Right lung (tissue), 5 donors: ENCODE measurements around the gene AMPD2. TPM values are rescaled to one million over a fixed set of nuclear protein-coding genes. Genes with fewer than 3 reads are reported as not detected.
"Not testable (repeated sequence)": the region's sequence is repeated elsewhere in the genome, so short reads cannot be mapped to it uniquely, and the experiment has no call there.

Experiments used
- DNase-seq, 2 donors: peaks; one replicate each; pipeline ENCODE4 v3.0.0-alpha.2; 2013
- polyA plus RNA-seq, 5 donors: library from polyadenylated mRNA; unstranded; fragments of 120-200 nt; gene quantifications; one replicate each; pipeline versions ENCODE4 v1.2.1 to v1.2.3, GENCODE V29; 2013; ENCODE audit warnings: inconsistent platforms in 1 of 5, low replicate concordance in 1 of 5; ENCODE audit not compliant: insufficient read length in 5 of 5, insufficient read depth in 1 of 5

AMPD2 gene
- polyA plus RNA-seq, 5 donors, result 34.9 to 56.9 (median 50.8) TPM

GRCh38 chr1:109649491-109649914 is 29.9 kb downstream of the AMPD2 start:
- no peak for DNase-seq

DNA sequence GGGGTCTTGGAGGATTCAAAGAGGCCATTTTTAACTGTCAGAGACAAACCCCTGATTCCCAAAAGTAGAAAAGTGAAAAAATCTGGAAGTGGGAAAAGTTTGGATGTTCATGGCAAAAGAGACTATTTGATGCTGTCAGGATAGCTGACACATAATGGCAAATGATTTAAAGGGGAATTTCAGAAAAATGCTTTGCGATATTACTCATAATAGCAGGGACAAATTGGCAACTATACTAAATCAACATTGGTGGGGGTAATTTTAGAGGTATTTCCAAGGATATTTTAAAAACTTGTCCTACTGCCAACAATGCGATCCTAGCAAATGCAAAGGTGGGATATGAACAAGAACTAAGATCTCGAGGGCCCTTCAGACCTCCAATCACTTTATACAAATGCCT is 31.0 kb downstream of the AMPD2 start:
- no peak for DNase-seq

DNA sequence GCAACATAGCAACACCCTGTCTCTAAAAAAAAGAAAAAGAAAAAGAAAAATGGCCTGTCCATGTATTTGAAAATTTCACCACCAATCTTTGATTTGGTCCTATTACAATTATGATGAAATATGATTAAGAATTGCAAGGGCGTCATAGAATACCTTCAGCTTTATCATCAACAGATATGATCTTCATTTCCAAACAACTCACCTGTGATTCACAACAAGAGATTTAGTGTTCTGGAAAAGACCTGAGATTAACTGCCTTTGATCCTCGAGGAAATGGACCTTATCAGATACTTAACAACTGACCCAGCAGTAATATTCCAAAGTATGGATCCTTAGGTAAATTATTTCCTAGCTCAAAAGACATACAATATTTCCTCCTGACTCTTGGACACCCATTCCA is 32.8 kb downstream of the AMPD2 start:
- no peak for DNase-seq

DNA sequence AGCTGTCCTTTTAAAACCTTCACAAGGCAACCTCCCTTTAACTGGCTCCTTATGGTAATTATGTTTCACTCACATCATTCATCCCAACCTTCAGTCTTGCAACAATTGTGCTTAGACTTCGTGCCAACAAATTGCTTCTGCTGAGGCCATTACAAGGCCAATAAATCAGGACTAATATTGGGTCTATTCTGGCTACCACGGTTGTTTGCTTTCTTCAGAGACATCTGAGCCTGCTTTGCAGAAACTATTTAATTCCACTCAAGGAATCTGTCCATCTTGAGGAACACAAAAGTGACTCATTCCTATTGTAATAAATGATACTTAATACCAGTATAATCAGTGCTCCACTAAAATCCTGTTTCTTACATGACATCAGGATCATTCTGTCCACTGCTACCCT is 33.7 kb downstream of the AMPD2 start:
- no peak for DNase-seq

GRCh38 chr1:109654519-109654918 is 34.9 kb downstream of the AMPD2 start:
- no peak for DNase-seq

- DNase-seq, result peak; percentile 75 to 83
Observed at GRCh38 chr1:109655615-109656519, 36.2 kb downstream of the AMPD2 start, which contains the start of gene GSTM4. Gene GSTM4, plus strand, starts transcription at chr1:109656099. Its CDS starts 291 bp downstream, at chr1:109656390.

GRCh38 chr1:109657395-109657794 is 37.8 kb downstream of the AMPD2 start:
- no peak for DNase-seq

DNA sequence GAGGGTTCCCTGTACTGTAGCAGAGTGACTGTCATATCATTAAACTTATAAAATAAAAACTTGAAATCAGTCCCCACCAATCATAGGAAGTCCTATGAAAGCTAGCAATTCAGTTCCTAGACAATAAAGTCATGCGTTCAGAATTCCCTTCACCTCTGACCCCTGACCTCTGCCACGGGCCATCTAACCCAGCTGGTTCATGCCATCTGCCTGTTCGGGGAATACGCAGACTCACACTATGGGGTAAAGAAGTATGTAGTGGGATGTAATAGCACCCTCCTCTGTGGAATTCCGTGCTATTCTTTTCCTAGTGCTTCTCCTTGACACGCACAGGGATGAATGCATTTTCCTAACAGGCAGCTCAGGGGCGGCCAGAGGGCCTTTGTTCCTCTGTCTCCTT is 38.3 kb downstream of the AMPD2 start:
- no peak for DNase-seq

DNA sequence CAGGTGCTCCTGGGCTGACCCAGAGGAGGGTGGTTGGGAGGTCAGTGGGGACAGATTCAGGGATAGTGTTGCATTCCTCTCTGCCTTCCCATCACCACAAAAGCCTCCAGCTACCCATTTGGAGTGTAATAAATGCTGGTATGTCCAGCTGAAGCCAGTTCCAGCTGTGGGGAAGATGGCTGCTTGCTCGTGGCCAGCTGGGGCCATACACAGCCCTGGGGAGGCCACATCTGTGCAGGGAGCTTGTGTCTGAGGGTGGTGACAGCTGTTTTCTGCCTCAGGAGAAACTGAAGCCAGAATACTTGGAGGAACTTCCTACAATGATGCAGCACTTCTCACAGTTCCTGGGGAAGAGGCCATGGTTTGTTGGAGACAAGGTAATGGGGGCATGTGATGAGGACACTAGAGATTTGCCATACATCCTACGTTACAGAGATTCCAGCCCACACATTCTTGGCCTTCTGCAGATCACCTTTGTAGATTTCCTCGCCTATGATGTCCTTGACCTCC is 39.0 kb downstream of the AMPD2 start:
- no peak for DNase-seq

- no peak for DNase-seq
Observed at GRCh38 chr1:109659145-109659544, 39.5 kb downstream of the AMPD2 start.

DNA sequence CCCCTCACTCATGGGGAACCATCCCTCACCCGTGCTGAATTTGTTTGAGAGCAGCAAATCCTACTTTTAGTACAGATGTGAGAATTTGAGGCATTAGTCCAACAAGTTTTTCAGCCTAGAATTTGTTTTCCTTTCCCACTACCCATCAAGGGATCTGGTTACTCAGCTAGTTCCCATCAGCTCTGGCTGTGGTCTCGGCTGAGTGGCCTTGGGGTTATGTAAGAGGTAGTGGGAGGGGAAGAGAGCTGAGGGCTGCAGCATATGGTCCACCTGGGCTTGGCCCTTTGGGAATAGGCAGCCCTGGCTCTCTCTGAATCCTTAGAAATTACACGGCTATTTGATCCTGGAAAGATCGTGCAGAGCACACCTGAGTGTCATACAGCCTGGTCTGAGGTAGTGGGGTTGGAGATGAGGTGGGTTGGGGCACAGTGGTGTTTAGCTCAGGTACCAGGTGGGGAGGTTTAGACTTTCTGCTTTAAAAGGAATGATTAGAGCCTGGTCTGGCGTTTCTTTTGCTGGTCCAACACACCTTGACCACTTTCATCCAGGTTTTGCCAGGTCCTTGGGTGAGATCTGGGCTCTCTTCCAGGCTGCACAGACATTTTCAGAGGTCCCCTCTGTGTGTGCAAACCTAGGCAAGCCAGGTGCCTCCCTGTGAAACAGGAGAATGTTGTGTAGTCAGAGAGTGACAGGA is 40.5 kb downstream of the AMPD2 start:
- DNase-seq, result no peak

- not testable (repeated sequence) for DNase-seq
Observed at GRCh38 chr1:109660691-109661026, 41.0 kb downstream of the AMPD2 start.

DNA sequence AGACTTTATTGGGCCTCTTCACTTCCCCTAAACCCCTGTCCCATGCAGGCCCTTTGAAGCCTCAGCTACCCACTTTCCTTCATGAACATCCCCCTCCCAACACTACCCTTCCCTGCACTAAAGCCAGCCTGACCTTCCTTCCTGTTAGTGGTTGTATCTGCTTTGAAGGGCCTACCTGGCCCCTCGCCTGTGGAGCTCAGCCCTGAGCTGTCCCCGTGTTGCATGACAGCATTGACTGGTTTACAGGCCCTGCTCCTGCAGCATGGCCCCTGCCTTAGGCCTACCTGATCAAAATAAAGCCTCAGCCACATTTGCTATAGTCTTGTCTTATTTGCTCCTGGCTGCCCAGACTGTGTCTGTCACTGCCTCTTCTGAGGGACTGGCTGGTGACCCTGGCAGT is 41.8 kb downstream of the AMPD2 start:
- no peak for DNase-seq

- no peak for DNase-seq
Observed at GRCh38 chr1:109664671-109665070, 45.0 kb downstream of the AMPD2 start.

GRCh38 chr1:109667452-109668122 is 48.0 kb downstream of the AMPD2 start, which contains the start of gene GSTM2:
Gene GSTM2, plus strand, starts transcription at chr1:109668057. Its CDS starts 59 bp downstream, at chr1:109668116.
- peak; percentile 91 for DNase-seq

DNA sequence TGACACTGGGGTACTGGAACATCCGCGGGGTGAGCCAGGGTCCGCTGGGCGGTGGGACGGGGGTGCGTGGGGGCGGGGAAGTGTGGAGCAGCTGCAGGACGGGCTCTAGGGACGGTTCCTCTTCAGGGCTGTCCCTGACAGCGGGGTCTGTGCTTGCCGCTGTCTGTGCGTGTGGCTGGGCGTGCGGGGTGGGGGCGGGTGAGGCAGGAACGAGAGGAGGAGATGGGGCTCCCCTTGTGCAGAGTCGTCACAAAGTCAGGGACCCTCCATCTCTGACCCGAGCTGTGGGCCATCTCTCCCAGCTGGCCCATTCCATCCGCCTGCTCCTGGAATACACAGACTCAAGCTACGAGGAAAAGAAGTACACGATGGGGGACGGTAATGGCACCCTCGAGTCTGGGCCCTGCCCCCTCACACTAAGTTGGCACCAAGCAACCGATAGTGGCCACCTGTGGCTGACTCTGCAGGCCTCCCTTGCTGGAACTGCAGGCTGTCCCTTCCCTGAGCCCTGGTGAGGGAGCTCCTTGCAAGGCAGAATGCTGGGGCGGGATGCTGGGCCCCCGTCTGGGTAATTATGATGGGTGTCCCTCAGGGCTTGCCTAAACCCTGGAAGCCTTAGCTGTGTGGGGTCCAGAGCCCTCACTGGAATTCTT is 48.6 kb downstream of the AMPD2 start:
- DNase-seq, result no peak

DNA sequence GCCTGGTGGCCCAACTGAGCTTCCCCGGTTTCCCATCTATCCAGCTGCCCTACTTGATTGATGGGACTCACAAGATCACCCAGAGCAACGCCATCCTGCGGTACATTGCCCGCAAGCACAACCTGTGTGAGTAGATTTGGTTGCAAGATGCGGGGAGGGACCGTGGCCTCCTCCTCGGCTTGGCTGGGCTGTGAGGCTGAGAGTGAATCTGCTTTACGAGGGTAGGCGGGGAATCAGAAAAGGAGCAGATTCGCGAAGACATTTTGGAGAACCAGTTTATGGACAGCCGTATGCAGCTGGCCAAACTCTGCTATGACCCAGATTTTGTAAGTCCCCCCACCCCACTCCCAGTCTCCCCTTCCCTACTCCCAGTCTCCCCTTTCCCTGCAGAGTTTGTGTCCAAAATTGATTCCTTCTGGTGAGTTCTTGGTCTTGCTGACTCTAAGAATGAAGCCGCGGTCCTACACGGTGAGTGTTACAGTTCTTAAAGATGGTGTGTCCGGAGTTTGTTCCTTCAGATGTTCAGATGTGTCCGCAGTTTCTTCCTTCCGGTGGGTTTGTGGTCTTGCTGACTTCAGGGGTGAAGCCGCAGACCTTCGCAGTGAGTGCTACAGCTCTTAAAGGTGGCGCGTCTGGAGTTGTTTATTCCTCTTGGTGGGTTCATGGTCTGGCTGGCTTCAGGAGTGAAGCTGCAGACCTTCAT is 49.8 kb downstream of the AMPD2 start:
- no peak for DNase-seq

- DNase-seq, result not testable (repeated sequence)
Observed at GRCh38 chr1:109669949-109670302, 50.3 kb downstream of the AMPD2 start.

DNA sequence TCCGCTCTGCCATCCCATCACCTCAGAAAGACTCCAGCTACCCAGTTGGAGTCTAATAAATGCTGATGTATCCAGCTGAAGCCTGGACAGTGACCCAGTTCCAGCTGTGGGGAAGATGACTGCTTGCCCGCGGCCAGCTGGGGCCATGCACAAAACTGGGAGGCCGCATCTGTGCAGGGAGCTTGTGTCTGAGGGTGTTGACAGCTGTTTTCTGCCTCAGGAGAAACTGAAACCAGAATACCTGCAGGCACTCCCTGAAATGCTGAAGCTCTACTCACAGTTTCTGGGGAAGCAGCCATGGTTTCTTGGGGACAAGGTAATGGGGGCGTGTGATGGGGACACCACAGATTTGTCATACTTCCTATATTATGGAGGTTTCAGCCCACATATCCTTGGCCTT is 51.4 kb downstream of the AMPD2 start:
- no peak for DNase-seq

DNA sequence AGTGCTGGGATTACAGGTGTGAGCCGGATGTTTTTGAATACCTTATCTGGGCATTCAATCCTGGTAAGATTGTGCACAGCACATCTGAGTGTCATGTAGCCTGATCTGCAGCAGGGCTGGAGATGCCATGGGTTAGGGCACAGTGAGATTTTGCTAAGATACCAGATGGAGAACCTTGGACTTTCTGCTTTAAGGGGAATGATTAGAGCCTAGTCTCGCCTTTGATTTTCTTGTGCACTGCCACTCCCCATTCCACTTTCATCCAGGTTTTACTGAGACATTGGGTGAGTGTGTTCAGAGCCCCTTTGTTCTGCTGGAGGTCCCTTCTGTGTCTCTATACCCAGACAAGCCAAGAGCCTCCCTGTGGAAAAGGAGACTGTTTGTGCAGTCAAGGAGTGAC is 54.2 kb downstream of the AMPD2 start:
- DNase-seq, result not testable (repeated sequence)
